Measurements from ENCODE around the gene MLF2.
"Not testable (repeated sequence)": the region's sequence is repeated elsewhere in the genome, so short reads cannot be mapped to it uniquely, and the experiment has no call there.

Gene MLF2

GRCh38 chr12:6765634-6766581 is 13.0 kb upstream of the MLF2 start, which contains the start of gene PTMS:
Gene PTMS (plus strand): TSS chr12:6766363. CDS start chr12:6766706, 343 bp downstream.
- DNase-seq (ENCODE audit: low read depth): no peak

- DNase-seq (ENCODE audit: low read depth): no peak
Measured at GRCh38 chr12:6765048-6765633, 12.2 kb upstream of the MLF2 start.

- DNase-seq (ENCODE audit: low read depth): peak; percentile 18
Measured at GRCh38 chr12:6764011-6764828, 11.3 kb upstream of the MLF2 start.

- DNase-seq (ENCODE audit: low read depth): no peak
Measured at GRCh38 chr12:6763380-6763779, 10.4 kb upstream of the MLF2 start.

- DNase-seq (ENCODE audit: low read depth): no peak
Measured at GRCh38 chr12:6759741-6760140, 6.8 kb upstream of the MLF2 start.

- DNase-seq (ENCODE audit: low read depth): no peak
Measured at GRCh38 chr12:6758506-6759095, 5.7 kb upstream of the MLF2 start.

GRCh38 chr12:6757028-6757690 is 4.2 kb upstream of the MLF2 start:
- DNase-seq (ENCODE audit: low read depth): no peak

- DNase-seq (ENCODE audit: low read depth): no peak
Measured at GRCh38 chr12:6754411-6754810, 1.5 kb upstream of the MLF2 start.

GRCh38 chr12:6753772-6754356 is 923 bp upstream of the MLF2 start:
- no peak for DNase-seq (ENCODE audit: low read depth)

GRCh38 chr12:6752167-6752920 is 597 bp downstream of the MLF2 start:
- peak; percentile 15 for DNase-seq (ENCODE audit: low read depth)

- DNase-seq (ENCODE audit: low read depth): no peak
Measured at GRCh38 chr12:6751767-6752166, 1.2 kb downstream of the MLF2 start.

- no peak for DNase-seq (ENCODE audit: low read depth)
Measured at GRCh38 chr12:6750506-6750905, 2.4 kb downstream of the MLF2 start.

- no peak for DNase-seq (ENCODE audit: low read depth)
Measured at GRCh38 chr12:6748761-6749160, 4.2 kb downstream of the MLF2 start.

- DNase-seq (ENCODE audit: low read depth): no peak
Measured at GRCh38 chr12:6747216-6747615, 5.7 kb downstream of the MLF2 start.

- no peak for DNase-seq (ENCODE audit: low read depth)
Measured at GRCh38 chr12:6745741-6746525, 7.0 kb downstream of the MLF2 start.

- DNase-seq (ENCODE audit: low read depth): not testable (repeated sequence)
Measured at GRCh38 chr12:6743300-6743699, 9.6 kb downstream of the MLF2 start.

- no peak for DNase-seq (ENCODE audit: low read depth)
Measured at GRCh38 chr12:6742834-6743233, 10.1 kb downstream of the MLF2 start.

GRCh38 chr12:6742080-6742479 is 10.9 kb downstream of the MLF2 start:
- not testable (repeated sequence) for DNase-seq (ENCODE audit: low read depth)

- DNase-seq (ENCODE audit: low read depth): no peak
Measured at GRCh38 chr12:6736754-6737153, 16.2 kb downstream of the MLF2 start.

Data from T follicular helper cell (primary cell).